Activated CD4-positive, alpha-beta T cell treated with anti-CD3 and anti-CD28 coated beads, Interleukin-2, Interleukin-4, amounts not matched to agents 100 ng/mL and 50 ng/mL, durations not matched to agents 16 hours and 8 hours (primary cell): ENCODE measurements around the gene FAM200A.
"Not testable (repeated sequence)": the region's sequence is repeated elsewhere in the genome, so short reads cannot be mapped to it uniquely, and the experiment has no call there.

Experiments
- DNase-seq: peaks from one replicate; pipeline ENCODE4 v3.0.0-alpha.2; 2020; ENCODE audit warnings: low spot score

The FAM200A gene

DNA sequence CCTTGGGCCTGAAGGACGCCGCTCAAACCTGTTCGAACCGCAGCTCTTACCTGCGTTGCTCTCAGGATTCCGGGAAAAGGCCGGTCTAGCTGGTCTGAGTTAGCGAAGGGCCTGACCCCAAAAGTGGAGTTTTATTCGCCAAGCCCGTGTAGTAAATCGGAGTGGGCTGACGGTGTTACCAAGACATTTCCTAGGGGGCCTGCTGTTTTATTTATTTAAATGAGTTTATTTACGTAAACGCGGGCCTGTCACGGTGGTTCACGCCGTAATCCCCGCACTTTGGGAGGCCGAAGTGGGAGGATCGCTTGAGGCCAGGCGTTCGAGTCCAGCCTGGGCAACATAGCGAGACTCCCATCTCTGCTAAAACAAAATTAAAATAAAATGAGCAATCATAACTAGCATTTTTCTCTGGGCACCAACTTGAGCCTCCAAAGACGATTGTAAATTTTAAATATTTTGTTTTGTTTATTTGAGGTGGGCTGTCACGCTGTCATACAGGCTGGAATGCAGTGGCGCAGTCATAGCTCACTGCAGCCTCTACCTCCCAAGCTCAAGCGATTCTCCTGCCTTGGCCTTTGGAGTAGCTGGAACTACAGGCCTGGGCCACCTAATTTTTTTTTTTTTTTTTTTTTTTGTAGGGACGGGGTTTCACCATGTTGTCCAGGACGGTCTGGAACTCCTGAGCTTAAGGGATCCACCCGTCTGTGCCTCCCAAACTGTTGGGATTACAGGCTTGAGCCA lies 7.4 kb upstream of the FAM200A start:
- no peak for DNase-seq

- peak; percentile 84 for DNase-seq
Measured at GRCh38 chr7:99558306-99559174, 6.6 kb upstream of the FAM200A start, which contains the start of gene ZNF655. Gene ZNF655, plus strand, starts transcription at chr7:99558642. Its CDS starts 1,918 bp downstream, at chr7:99560560.

DNA sequence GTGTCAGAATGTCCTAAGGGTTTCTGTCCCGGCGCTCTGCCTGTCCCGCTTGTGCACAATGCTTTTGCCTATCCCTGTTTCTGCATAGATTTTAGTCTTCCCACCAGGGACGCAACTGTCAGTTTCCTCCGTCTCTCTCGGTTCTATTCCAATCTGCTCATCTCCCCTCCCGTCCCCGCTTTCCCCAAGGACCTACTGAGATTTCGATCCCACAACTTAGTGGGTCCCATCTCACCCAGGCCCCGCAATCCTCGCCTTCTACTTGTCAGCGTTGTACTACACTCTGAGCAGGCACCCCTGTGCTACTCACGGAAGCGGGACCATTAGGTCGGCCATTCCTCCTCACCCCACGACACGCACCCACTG lies 6.0 kb upstream of the FAM200A start:
- no peak for DNase-seq

DNA sequence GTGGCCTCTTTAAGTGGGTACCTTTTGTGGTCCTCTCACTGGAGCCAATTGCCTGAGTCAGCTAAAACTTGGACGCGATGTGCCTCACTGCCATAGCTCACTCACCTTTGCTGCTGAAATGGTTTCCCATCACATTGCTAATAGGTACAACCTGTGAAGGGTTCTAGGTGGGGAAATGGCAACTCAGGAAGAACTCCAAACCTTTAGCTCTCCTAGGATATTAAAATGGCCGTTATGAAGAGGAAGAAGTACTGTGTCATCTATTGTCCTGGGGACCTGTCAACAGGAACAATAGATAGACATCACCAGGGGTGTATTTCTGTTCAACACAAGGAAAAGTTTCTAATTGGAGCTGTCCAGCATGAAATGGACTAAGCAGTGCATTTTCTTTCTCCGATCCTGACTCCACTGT lies 5.3 kb upstream of the FAM200A start:
- DNase-seq, result no peak

DNA sequence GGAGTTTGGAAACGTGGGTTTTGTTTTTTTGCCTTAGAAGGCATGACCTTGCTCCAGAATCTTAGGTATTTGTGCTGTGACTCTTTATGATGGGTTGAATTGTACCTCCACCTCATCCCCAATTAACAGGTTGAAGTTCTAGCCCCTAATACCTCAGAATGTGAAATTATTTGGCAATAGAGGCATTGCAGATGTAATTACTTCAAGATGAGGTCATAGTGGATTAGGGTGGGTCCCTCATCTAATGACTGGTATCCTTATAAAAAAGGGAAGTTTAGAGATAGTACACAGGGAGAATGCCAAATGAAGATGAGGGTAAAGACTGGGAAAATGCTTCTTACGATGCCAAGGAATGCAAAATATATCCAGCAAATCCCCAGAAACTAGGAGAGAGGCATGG lies 3.0 kb upstream of the FAM200A start:
- no peak for DNase-seq

DNA sequence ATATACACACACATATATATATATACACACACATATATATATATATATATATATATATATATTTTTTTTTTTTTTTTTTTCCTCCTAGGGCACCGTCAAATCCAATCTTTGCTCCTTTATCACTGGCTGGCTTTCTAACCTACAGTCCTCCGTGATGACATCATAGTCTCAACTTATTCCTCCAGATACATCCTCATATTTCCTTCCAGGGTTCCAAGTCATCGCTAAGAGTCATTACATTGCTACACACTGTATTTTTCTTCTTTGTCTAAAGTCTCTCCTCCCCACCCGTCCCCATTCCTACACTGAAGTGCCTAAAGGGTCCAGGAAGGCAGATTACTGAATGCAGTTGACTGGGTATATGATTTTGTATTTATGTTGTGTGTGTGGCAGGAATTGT lies 1.1 kb upstream of the FAM200A start:
- DNase-seq, result no peak

DNA sequence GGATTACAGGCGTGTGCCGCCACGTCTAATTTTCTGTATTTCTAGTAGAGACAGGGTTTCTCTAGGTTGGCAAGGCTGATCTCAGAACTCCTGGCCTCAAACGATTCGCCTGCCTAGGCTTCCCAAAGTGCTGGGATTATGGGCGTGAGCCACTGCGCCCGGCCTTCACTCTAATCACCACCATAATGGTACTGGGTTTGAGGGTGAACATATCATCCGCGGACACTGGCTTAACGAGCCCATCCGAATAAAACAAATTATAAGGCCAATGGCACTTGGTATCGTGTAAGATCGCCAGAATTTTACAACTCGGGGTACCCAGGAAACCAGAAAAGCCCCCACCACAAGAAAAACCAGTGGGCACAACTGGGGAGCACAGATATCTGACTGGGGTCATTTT lies 580 bp downstream of the FAM200A start:
- no peak for DNase-seq

- not testable (repeated sequence) for DNase-seq
Measured at GRCh38 chr7:99549545-99549944, 2.4 kb downstream of the FAM200A start.

DNA sequence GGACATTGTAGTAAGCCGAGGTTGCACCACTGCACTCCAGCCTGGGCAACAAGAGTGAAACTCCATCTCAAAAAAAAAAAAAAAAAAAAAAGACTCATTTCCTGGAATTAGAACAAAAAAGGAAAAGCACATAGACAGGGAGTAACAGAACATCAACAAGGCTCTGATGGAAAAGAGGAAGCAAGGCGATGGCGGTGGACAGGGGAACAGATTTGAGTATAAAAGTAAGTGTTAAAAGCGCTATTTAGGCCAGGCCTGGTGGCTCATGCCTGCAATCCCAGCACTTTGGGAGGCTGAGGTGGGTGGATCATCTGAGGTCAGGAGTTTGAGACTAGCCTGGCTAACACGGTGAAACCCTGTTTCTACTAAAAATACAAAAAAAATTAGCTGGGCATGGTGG lies 6.6 kb downstream of the FAM200A start:
- not testable (repeated sequence) for DNase-seq

- no peak for DNase-seq
Measured at GRCh38 chr7:99543916-99544315, 8.0 kb downstream of the FAM200A start.

GRCh38 chr7:99543081-99543671 lies 8.7 kb downstream of the FAM200A start:
- no peak for DNase-seq

DNA sequence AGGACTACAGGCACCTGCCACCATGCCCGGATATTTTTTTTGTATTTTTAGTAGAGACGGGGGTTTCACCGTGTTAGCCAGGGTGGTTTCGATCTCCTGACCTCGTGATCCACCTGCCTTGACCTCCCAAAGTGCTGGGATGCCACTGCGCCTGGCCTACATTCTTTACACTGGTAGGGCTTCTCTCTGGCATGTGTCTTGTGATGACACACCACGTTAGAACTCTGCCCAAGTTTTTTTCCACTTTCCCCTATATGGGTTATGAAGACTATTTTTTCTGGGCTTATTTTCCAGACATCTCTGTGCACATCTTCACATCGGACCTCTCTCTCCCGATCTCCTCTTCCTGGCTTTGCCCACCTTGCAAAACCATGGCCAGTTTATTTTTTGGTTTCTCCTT lies 10.7 kb downstream of the FAM200A start:
- no peak for DNase-seq

GRCh38 chr7:99540542-99540941 lies 11.4 kb downstream of the FAM200A start:
- no peak for DNase-seq

DNA sequence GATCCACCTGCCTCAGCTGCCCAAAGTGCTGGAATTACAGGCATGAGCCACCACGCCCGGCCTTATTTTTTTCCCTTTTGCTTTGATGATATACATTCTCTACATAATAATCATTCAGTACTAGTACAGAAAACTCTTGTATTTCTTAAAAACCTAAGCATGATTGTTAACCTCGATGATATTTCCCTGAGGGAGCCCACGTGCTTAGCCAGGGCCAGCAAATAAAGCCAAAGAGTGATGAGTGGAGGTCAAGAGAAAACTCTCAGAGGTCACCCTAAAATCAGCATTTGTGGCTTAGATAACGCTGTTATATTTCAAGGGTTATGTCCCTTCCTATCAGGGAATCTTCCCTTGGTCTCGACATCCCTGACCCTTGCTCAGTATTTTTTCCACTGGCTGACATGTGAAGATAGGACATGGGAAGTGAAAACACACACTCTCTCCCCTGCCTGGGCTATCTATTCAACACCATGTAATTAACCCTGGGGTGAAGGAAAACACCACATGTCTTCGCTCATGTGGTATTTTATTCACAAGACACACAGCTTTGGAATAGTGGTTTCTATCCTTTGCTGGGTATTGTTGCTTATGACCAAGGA lies 12.6 kb downstream of the FAM200A start:
- DNase-seq, result no peak

DNA sequence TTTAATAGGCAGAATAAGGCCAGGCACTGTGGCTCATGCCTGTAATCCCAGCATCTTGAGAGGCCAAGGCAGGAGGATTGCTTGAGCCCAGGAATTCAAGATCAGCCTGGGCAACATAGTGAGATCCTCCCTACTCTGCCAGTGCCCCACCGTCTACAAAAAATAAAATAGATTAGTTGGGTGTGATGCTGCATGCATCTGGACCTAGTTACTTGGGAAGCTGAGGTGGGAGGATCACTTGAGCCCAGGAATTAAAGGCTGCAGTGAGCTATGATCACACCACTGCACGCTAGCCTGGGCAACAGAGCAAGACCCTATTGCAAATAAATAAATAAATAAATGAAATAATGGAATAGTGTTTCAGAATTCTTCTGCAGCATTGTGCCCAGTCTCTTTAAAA lies 16.2 kb downstream of the FAM200A start:
- DNase-seq, result no peak

DNA sequence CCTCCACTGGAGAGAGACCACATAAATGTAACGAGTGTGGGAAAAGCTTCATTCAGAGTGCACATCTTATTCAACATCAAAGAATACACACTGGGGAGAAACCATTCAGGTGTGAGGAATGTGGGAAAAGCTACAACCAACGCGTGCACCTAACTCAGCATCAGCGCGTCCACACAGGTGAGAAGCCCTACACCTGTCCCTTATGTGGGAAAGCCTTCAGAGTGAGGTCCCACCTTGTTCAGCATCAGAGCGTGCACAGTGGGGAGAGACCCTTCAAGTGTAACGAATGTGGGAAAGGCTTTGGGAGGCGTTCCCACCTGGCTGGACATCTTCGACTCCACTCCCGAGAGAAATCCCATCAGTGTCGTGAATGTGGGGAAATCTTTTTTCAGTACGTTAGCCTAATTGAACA lies 20.6 kb downstream of the FAM200A start:
- no peak for DNase-seq

GRCh38 chr7:99525713-99526440 lies 26.0 kb downstream of the FAM200A start:
- no peak for DNase-seq

DNA sequence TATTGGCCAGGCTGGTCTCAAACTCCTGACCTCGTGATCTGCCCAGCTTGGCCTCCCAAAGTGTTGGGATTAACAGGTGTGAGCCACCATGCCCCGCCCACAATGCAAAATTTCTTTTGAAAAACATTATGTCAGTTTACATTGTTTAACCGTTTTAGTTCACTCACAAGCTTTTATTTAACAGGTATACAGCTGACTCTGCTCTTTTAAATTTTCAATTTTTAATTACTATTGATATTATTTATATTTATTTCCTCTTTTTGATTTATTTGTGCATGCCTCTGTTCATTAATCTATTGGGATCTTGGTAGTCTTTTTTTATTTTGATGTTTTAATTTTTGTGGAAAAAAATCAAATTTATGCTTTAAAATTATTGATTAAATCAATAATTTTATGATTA lies 30.5 kb downstream of the FAM200A start:
- DNase-seq, result no peak

DNA sequence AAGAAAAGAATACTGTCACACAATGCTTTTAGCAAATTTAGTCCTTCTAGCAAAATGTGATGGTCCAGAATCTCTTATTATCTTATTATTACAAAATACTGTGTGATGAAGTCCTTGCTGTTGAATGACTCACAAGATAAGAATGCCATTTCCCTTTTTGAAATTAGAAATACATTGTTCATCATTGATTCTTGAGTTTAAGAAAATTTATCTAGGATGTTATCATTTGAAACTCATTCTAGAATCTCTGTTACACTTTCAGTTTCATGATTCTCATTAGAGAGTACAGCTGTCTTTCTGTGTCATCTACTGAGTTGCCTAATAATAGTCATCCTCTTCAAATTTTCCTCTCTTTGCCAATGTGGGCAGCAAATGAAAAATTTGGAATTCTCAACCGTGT lies 37.9 kb downstream of the FAM200A start:
- no peak for DNase-seq

DNA sequence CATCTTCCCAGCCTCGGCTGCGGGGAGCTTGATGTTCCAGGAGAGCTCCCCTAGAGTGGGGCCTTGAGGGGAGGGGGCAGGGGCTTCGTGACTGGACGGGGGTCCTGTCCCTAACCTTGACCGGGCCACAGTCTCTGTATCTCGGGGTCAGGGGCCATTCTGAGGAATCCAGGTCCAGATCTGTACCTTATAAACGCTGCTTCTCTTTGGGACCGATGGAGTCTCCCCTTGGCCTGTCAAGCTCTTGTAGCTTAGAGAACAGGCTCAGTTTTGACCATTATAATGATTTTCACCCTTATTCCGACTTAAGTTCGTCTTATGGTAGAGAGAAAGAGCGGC lies 46.6 kb downstream of the FAM200A start:
- no peak for DNase-seq

GRCh38 chr7:99504603-99505323 lies 47.2 kb downstream of the FAM200A start, which contains the start of gene ZKSCAN5:
Gene ZKSCAN5, plus strand, starts transcription at chr7:99504662. Its CDS starts 1,383 bp downstream, at chr7:99506045.
- peak; percentile 98 for DNase-seq
